Measurements from ENCODE around the gene KIF2A. TPM values are rescaled to one million over a fixed set of nuclear protein-coding genes. Genes with fewer than 3 reads are reported as not detected.

Gene KIF2A
- total RNA-seq, 2 experiments from 2014 or later = 50.3 to 90.7 TPM

DNA sequence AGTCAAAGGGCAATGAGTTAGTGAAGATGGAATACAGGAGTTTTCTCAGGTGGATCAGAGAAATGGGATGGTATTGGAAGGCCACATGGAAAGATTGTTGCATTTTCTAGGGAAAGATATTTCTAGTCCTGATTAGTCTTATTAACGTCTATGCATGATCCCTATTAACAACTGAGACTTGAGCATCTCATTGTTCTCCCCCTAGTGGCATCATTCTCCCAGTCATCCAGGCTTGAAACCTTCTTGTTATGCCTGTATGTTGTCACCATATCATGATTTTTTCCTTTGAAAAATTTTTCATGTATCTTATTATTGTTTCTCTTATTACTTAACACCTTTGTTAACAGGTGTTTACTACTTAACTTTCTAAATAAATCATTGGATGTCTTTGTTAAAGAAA, 34.4 kb downstream of the KIF2A start:
- Histone ChIP-seq H3K27ac (ENCODE audit: low read depth, low read length, poor library complexity, severe bottlenecking) (no peak overlapping the region), H4K20me1 (ENCODE audit: insufficient read depth, low read length) (no peaks in the 10 kb centered on the region; the same call in 1 of the 2 replicates), H3K9me2 (ENCODE audit: insufficient read depth, low read length) (no peaks in the 10 kb centered on the region), H3K9me3 (ENCODE audit: low read length) (no peaks in the 10 kb centered on the region), H3K4me2 (ENCODE audit: low read length) (no peak overlapping the region), H3K36me3 (ENCODE audit: insufficient read depth, low read length) (peaks cover 21% of the 10 kb centered on the region), H3K79me2 (ENCODE audit: insufficient read depth, low read depth, low read length) (peaks cover 100% of the 10 kb centered on the region), H3K4me3 (ENCODE audit: low read depth, low read length, poor library complexity, severe bottlenecking) (no peak overlapping the region), H2AFZ (ENCODE audit: low read length) (no peak overlapping the region), H3K4me1 (ENCODE audit: insufficient read depth, low read length, poor library complexity, severe bottlenecking) (no peaks in the 10 kb centered on the region)
- TF ChIP-seq, protein P1, sequence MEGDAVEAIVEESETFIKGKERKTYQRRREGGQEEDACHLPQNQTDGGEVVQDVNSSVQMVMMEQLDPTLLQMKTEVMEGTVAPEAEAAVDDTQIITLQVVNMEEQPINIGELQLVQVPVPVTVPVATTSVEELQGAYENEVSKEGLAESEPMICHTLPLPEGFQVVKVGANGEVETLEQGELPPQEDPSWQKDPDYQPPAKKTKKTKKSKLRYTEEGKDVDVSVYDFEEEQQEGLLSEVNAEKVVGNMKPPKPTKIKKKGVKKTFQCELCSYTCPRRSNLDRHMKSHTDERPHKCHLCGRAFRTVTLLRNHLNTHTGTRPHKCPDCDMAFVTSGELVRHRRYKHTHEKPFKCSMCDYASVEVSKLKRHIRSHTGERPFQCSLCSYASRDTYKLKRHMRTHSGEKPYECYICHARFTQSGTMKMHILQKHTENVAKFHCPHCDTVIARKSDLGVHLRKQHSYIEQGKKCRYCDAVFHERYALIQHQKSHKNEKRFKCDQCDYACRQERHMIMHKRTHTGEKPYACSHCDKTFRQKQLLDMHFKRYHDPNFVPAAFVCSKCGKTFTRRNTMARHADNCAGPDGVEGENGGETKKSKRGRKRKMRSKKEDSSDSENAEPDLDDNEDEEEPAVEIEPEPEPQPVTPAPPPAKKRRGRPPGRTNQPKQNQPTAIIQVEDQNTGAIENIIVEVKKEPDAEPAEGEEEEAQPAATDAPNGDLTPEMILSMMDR (conservative IDR thresholded peaks at IDR 0.05; ENCODE audit: low read length) = peak; percentile 70
- TF ChIP-seq EZH2phosphoT487 (IDR thresholded peaks at IDR 0.05; ENCODE audit: borderline replicate concordance, low read depth, low read length) = no peak
- intact Hi-C loops (cut with micrococcal nuclease; ENCODE audit: unreplicated experiment) = no loop called here
- DNase-seq (ENCODE audit: low spot score) = peak; percentile 14
- CTCF ChIA-PET (ENCODE audit: unreplicated experiment) = no interaction called here
- POLR2A ChIA-PET = interaction anchor here (0.7 kb wide), 1 partner anchor 108 kb away, joined by 5 read pairs; no protein-coding TSS in a partner anchor
- BruUV-seq (replicated peaks) = no TSS peak

DNA sequence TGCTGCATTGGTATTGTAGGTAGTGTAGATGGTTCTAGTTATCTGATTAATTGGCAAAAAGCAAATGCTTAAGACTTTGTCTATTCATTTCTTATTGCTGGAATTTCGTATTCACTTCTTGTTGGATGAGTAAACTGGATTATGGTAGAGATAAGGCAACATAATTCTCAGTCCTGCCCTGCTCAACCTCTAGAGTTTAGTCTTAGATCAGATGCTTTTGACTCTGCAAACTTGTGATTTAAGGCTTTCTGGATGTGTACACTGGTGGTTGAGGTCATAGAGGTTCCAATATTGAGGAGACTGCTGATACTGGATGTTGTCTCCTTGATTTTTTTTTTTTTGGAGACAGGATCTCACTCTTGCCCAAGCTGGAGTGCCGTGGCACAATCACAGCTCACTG, 35.0 kb downstream of the KIF2A start:
- no peaks in the 10 kb centered on the region; the same call in 1 of the 2 replicates for H4K20me1 ChIP-seq (ENCODE audit: insufficient read depth, low read length)
- peaks cover 100% of the 10 kb centered on the region for H3K79me2 ChIP-seq (ENCODE audit: insufficient read depth, low read depth, low read length)
- H3K9me2 ChIP-seq (ENCODE audit: insufficient read depth, low read length) = no peaks in the 10 kb centered on the region
- peaks cover 21% of the 10 kb centered on the region for H3K36me3 ChIP-seq (ENCODE audit: insufficient read depth, low read length)
- no TSS peak for BruUV-seq (replicated peaks)
- H3K4me1 ChIP-seq (ENCODE audit: insufficient read depth, low read length, poor library complexity, severe bottlenecking) = no peaks in the 10 kb centered on the region
- H2AFZ ChIP-seq (ENCODE audit: low read length) = no peak overlapping the region
- DNase-seq (ENCODE audit: low spot score) = no peak
- CTCF ChIA-PET (ENCODE audit: unreplicated experiment) = no interaction called here
- intact Hi-C loops (cut with micrococcal nuclease; ENCODE audit: unreplicated experiment) = no loop called here
- H3K27ac ChIP-seq (ENCODE audit: low read depth, low read length, poor library complexity, severe bottlenecking) = no peak overlapping the region
- no peaks in the 10 kb centered on the region for H3K9me3 ChIP-seq (ENCODE audit: low read length)
- POLR2A ChIA-PET = no interaction called here
- H3K4me3 ChIP-seq (ENCODE audit: low read depth, low read length, poor library complexity, severe bottlenecking) = no peak overlapping the region
- H3K4me2 ChIP-seq (ENCODE audit: low read length) = no peak overlapping the region
- TF ChIP-seq EZH2phosphoT487 (IDR thresholded peaks at IDR 0.05; ENCODE audit: borderline replicate concordance, low read depth, low read length) = no peak
- TF ChIP-seq, protein P1 (conservative IDR thresholded peaks at IDR 0.05; ENCODE audit: low read length) = no peak

DNA sequence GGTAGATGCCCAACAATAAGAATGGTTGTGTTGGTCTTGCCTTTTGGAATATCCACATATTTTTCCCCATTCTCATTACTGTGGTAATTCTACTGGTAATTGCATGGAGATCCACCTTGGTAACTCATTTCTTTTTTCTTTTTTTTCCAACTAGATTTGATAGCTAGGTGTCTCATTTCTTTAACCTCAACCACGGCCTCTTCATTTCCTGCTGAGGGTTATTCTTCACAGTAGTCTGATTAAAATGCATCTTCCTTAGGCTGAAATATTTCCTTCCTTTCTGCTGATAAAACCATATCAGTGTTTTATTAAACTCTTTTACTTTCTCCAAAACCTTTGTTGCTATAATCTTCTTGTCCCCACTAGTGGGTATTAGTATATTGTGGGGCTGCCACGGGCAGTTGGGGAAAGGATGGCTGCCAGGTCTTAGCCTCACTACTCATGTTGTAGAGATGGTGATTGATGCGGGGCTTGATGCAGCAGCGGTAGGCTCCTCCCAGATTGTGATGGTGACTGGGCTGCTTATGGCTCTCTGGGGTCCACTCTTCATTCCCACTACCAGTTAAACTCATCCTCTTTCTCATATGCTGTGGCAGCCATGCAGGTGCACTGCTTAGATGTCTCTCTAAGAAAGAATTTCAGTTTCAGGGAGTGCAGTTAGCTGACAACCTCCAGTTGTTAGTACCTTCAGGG, 35.9 kb downstream of the KIF2A start:
- Histone ChIP-seq H3K4me2 (ENCODE audit: low read length) (no peak overlapping the region), H3K4me3 (ENCODE audit: low read depth, low read length, poor library complexity, severe bottlenecking) (no peak overlapping the region), H3K79me2 (ENCODE audit: insufficient read depth, low read depth, low read length) (peaks cover 100% of the 10 kb centered on the region), H3K4me1 (ENCODE audit: insufficient read depth, low read length, poor library complexity, severe bottlenecking) (no peaks in the 10 kb centered on the region), H3K9me3 (ENCODE audit: low read length) (no peaks in the 10 kb centered on the region), H2AFZ (ENCODE audit: low read length) (no peak overlapping the region), H4K20me1 (ENCODE audit: insufficient read depth, low read length) (no peaks in the 10 kb centered on the region; the same call in none of the 2 replicates), H3K9me2 (ENCODE audit: insufficient read depth, low read length) (no peaks in the 10 kb centered on the region), H3K36me3 (ENCODE audit: insufficient read depth, low read length) (peaks cover 25% of the 10 kb centered on the region), H3K27ac (ENCODE audit: low read depth, low read length, poor library complexity, severe bottlenecking) (no peak overlapping the region)
- no peak for TF ChIP-seq EZH2phosphoT487 (IDR thresholded peaks at IDR 0.05; ENCODE audit: borderline replicate concordance, low read depth, low read length)
- TF ChIP-seq, protein P1 (conservative IDR thresholded peaks at IDR 0.05; ENCODE audit: low read length) = no peak
- DNase-seq (ENCODE audit: low spot score) = no peak
- BruUV-seq (replicated peaks) = no TSS peak
- intact Hi-C loops (cut with micrococcal nuclease; ENCODE audit: unreplicated experiment) = no loop called here
- ChIA-PET POLR2A (no interaction called here), CTCF (ENCODE audit: unreplicated experiment) (no interaction called here)

Measured in OCI-LY7 (cell line).